ENCODE data around the gene HAVCR2.

DNA sequence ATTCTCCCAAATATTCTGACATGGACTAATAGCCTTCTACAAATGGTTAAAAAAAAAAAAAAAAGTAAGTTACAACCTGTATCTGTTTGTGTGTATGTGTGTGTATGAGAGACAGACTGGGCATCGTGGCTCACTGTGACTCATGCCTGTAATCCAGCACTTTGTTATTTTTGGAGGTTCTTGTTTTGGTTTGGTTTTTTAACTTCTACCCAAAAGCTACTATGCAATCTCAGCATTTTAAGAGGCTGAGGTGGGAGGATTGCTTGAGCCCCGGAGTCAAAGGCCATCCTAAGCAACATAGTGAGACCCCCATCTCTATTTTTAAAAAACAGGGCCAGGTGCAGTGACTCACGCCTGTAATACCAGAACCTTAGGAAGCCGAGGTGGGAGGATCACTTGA, 32.3 kb downstream of the HAVCR2 start:
- TF ChIP-seq, protein P1, sequence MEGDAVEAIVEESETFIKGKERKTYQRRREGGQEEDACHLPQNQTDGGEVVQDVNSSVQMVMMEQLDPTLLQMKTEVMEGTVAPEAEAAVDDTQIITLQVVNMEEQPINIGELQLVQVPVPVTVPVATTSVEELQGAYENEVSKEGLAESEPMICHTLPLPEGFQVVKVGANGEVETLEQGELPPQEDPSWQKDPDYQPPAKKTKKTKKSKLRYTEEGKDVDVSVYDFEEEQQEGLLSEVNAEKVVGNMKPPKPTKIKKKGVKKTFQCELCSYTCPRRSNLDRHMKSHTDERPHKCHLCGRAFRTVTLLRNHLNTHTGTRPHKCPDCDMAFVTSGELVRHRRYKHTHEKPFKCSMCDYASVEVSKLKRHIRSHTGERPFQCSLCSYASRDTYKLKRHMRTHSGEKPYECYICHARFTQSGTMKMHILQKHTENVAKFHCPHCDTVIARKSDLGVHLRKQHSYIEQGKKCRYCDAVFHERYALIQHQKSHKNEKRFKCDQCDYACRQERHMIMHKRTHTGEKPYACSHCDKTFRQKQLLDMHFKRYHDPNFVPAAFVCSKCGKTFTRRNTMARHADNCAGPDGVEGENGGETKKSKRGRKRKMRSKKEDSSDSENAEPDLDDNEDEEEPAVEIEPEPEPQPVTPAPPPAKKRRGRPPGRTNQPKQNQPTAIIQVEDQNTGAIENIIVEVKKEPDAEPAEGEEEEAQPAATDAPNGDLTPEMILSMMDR (IDR thresholded peaks at IDR 0.05; ENCODE audit: borderline replicate concordance, extremely low read depth, low read length, poor library complexity, severe bottlenecking): no peak
- no peak for TF ChIP-seq EZH2 (IDR thresholded peaks at IDR 0.05; ENCODE audit: borderline replicate concordance, low read depth, low read length, severe bottlenecking)
